Measurements from ENCODE around the gene SLC18A2. TPM values are rescaled to one million over a fixed set of nuclear protein-coding genes. Genes with fewer than 3 reads are reported as not detected.

Gene SLC18A2
- total and polyA plus RNA-seq, 10 of the 15 experiments (the other 5 are each of a cell fraction or from before 2014, with no cell fraction given) = 0.06 to 1.1 (median 0.25) TPM; not detected in 5

DNA sequence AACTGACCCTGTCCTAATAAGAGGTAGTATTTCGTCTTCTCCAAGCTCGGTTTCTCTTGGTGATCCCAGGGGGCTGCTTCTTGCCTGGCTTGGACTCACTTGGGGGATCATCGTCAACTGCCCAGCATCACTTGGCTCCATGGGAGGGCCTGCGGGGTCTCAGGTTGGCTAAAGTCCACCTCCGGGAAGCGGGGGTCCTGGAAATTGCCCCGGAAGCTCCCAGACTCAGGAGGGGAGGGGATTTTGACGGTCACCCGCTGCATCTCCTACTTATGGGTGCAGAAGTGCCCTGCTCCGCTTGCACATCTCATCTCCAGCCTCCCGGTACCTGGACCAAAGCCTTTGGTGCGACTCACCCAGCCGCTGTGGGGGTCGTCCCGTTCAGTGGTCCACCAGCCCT, 24.9 kb upstream of the SLC18A2 start (continued):
- TF ChIP-seq FOXK2 (IDR thresholded peaks at IDR 0.05) = no peak
- no peak for TF ChIP-seq LARP7 (IDR thresholded peaks at IDR 0.05)
- TF ChIP-seq SP1 (IDR thresholded peaks at IDR 0.05; ENCODE audit: low read depth, low read length) = no peak
- no peak for TF ChIP-seq DPF2 (IDR thresholded peaks at IDR 0.05)
- TF ChIP-seq RUNX3 (IDR thresholded peaks at IDR 0.05; ENCODE audit: low read length) = no peak
- TF ChIP-seq MYB (IDR thresholded peaks at IDR 0.05; ENCODE audit: borderline replicate concordance, low read depth, low read length) = no peak

DNA sequence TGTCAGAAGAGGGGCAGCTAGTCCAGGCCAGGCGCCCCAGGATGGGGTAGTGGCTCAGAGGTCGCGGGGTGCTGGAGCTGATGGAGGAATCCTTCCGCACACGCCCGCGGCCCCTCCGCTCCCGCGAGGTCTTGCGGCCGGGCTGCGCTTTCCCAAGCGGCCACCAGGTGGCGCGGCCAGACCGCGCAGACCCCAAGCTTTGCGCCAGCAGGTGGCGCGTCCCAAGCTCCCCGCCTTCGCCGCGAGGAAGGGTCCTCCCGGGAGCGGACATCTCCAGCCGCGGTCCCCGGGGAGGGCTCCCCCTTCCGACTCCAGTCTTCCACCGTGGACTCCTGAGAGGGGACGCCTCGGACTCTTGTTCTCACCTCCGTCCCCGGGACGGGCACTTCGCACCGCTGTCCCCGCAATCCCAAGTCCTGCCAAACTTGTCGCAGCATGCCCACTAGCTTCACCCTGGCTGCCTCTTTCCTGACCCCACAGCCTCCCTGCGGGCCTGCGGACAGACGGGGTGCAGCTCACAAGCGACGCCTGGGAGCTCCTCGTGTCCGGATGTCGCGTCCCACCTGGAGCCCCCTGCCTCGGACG, 24.2 kb upstream of the SLC18A2 start:
- ATAC-seq (peak; percentile 94), DNase-seq (ENCODE audit: low read depth, low spot score) (no peak), FAIRE-seq (peak; percentile 31)
- Histone ChIP-seq H3K36me3 (ENCODE audit: control insufficient read depth in 2 of 2, insufficient read depth in 2 of 2, low read length in 1 of 2) (no peaks in the 10 kb centered on the region), H3K9me3 (replicated peaks; ENCODE audit: control insufficient read depth, insufficient read depth, low read length) (no peaks in the 10 kb centered on the region; the same call in 2 of the 3 replicates), H4K20me1 (ENCODE audit: control insufficient read depth, insufficient read depth) (no peaks in the 10 kb centered on the region), H3K4me1 (ENCODE audit: control insufficient read depth, insufficient read depth, low read length) (peaks cover 3% of the 10 kb centered on the region; the same call in 1 of the 2 replicates), H3K79me2 (ENCODE audit: control insufficient read depth, insufficient read depth, low read length) (no peaks in the 10 kb centered on the region), H3K4me3 (peak overlapping the region; percentile 52), H3K4me2 (ENCODE audit: control insufficient read depth, insufficient read depth) (peak overlapping the region; percentile 78), H3K9ac (ENCODE audit: control insufficient read depth, insufficient read depth, low read length) (peak overlapping the region; percentile 18), H3K27ac (ENCODE audit: control insufficient read depth, insufficient read depth) (no peak overlapping the region), H2AFZ (ENCODE audit: control insufficient read depth, low read depth, low read length) (peak overlapping the region; percentile 89), H3K27me3 (replicated peaks in 1 of 2; ENCODE audit: control insufficient read depth in 2 of 2, insufficient read depth in 2 of 2, low read length in 1 of 2) (no peaks in the 10 kb centered on the region; a peak in 2 of 4 replicates)
- in situ Hi-C loops (cut with MboI) (no loop called here), intact Hi-C loops (cut with micrococcal nuclease; ENCODE audit: unreplicated experiment) (loop anchor here (1.0 to 10.0 kb wide), 5 partner anchors 104 to 1026 kb away; no protein-coding TSS in a partner anchor)
- POLR2A ChIA-PET = no interaction called here
- BruUV-seq (replicated peaks) = no TSS peak
- SMC1A ChIA-PET (ENCODE audit: uncharacterized antibody, unreplicated experiment) = interaction anchor here (0.7 to 4.9 kb wide), 23 partner anchors 68 to 1327 kb away, joined by 3 to 44 read pairs (median 4); no protein-coding TSS in a partner anchor
- 4% methylated on average over 49 of the region's 52 CpGs for whole genome bisulfite sequencing (ENCODE audit: insufficient coverage, insufficient replicate concordance, low lambda C conversion rate, missing lambda C conversion rate)
- CTCF ChIA-PET = interaction anchor here (0.6 to 5.1 kb wide), 51 partner anchors 8 to 1243 kb away, joined by 3 to 136 read pairs (median 4); partner anchors contain the start of gene KCNK18
- RAD21 ChIA-PET (ENCODE audit: unreplicated experiment) = interaction anchor here (0.8 to 3.3 kb wide), 19 partner anchors 11 to 1043 kb away, joined by 3 to 38 read pairs (median 5); no protein-coding TSS in a partner anchor
- no peak for TF ChIP-seq HDAC2 (IDR thresholded peaks at IDR 0.05)
- TF ChIP-seq SMARCA5 (IDR thresholded peaks at IDR 0.05) = peak; percentile 95
- no peak for TF ChIP-seq MEF2B (IDR thresholded peaks at IDR 0.05; ENCODE audit: partially characterized antibody, poor library complexity, severe bottlenecking)
- TF ChIP-seq BACH1 (IDR thresholded peaks at IDR 0.05; ENCODE audit: borderline replicate concordance) = 0 out of 2 replicates have a peak, but pooled peaks have one; percentile 24
- TF ChIP-seq ZZZ3 (IDR thresholded peaks at IDR 0.05; ENCODE audit: control insufficient read depth, insufficient read length, low read depth) = no peak
- TF ChIP-seq ZNF384 (IDR thresholded peaks at IDR 0.05; ENCODE audit: borderline replicate concordance, low read depth, low read length) = no peak
- no peak for TF ChIP-seq JUNB (IDR thresholded peaks at IDR 0.05)
- peak; percentile 57 for TF ChIP-seq IKZF1 (conservative IDR thresholded peaks at IDR 0.05)
- no peak for TF ChIP-seq EP300 (IDR thresholded peaks at IDR 0.05; ENCODE audit: borderline replicate concordance in 1 of 2, control insufficient read depth in 1 of 2, low read depth in 2 of 2, low read length in 2 of 2)
- TF ChIP-seq, protein P1, sequence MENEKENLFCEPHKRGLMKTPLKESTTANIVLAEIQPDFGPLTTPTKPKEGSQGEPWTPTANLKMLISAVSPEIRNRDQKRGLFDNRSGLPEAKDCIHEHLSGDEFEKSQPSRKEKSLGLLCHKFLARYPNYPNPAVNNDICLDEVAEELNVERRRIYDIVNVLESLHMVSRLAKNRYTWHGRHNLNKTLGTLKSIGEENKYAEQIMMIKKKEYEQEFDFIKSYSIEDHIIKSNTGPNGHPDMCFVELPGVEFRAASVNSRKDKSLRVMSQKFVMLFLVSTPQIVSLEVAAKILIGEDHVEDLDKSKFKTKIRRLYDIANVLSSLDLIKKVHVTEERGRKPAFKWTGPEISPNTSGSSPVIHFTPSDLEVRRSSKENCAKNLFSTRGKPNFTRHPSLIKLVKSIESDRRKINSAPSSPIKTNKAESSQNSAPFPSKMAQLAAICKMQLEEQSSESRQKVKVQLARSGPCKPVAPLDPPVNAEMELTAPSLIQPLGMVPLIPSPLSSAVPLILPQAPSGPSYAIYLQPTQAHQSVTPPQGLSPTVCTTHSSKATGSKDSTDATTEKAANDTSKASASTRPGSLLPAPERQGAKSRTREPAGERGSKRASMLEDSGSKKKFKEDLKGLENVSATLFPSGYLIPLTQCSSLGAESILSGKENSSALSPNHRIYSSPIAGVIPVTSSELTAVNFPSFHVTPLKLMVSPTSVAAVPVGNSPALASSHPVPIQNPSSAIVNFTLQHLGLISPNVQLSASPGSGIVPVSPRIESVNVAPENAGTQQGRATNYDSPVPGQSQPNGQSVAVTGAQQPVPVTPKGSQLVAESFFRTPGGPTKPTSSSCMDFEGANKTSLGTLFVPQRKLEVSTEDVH (IDR thresholded peaks at IDR 0.05; ENCODE audit: low read depth, partially characterized antibody) = no peak
- TF ChIP-seq NR2F1 (conservative IDR thresholded peaks at IDR 0.05) = no peak
- no peak for TF ChIP-seq KAT2A (conservative IDR thresholded peaks at IDR 0.05; ENCODE audit: control insufficient read depth, low read depth, low read length)
- TF ChIP-seq EED (IDR thresholded peaks at IDR 0.05; ENCODE audit: low read depth) = 0 out of 2 replicates have a peak, but pooled peaks have one; percentile 14

Measured in GM12878 (cell line).